Right cardiac atrium (tissue), 5 donors: Measurements from ENCODE around the gene ZC3H10. TPM values are rescaled to one million over a fixed set of nuclear protein-coding genes. Genes with fewer than 3 reads are reported as not detected.
"Not testable (repeated sequence)": the region's sequence is repeated elsewhere in the genome, so short reads cannot be mapped to it uniquely, and the experiment has no call there.

ENCODE experiments used
- ATAC-seq, 2 donors: fragments of 200-7000 bp; cut with Tn5 transposase; one replicate each; pipeline versions ENCODE4 v1.8.0 to v1.9.1; 2020; ENCODE audit warnings: moderate library complexity in 2 of 2, mild to moderate bottlenecking in 1 of 2
- DNase-seq, 3 donors: peaks; one replicate each; pipeline ENCODE4 v3.0.0-alpha.2; 2020
- H3K27ac ChIP-seq: one replicate; pipeline ENCODE4 v1.5.1; 2013; ENCODE audit warnings: mild to moderate bottlenecking, low read length, control low read depth, moderate library complexity
- H3K27me3 ChIP-seq: one replicate; pipeline ENCODE4 v1.6.1; 2013; ENCODE audit not compliant: control insufficient read depth, insufficient read depth
- H3K4me1 ChIP-seq: one replicate; pipeline ENCODE4 v1.6.1; 2013; ENCODE audit warnings: low read length; ENCODE audit not compliant: control insufficient read depth, insufficient read depth
- H3K4me3 ChIP-seq: one replicate; pipeline ENCODE4 v1.5.1; 2013; ENCODE audit warnings: low read length, control low read depth
- H3K9me3 ChIP-seq: one replicate; pipeline ENCODE4 v1.6.1; 2013; ENCODE audit warnings: low read length; ENCODE audit not compliant: control insufficient read depth
- WGBS: extraction: QIAGEN DNeasy Blood & Tissue Kit; methylation state at CpG from one replicate; pipeline ENCODE4 v1.1.7; 2013; 5-methylcytosine and 5-hydroxymethylcytosine counted together
- intact Hi-C, 4 donors: fragments of 100-400 bp; cut with DNase I; formaldehyde crosslinking; loops; one replicate each; pipeline versions ENCODE4 v1.11.0 to v1.14.0; 2022 to 2023
- polyA plus RNA-seq: library from polyadenylated mRNA; stranded (reverse); fragments of 200-250 nt; gene quantifications from one replicate; pipeline ENCODE4 v1.2.3, GENCODE V29; 2013
- total RNA-seq, 4 donors: library from RNA; stranded (reverse); fragmentation: NEBNext Ultra II Directional; extraction: Animal tissue kit (Norgen Biotek cat#: 25700); gene quantifications; one replicate each; pipeline ENCODE4 v1.2.1, GENCODE V29; 2021
- donor health status: healthy with polysubstance abuse.
- donor health status: DM: no; HTN: yes; CAD: no.
- donor health status: DM: no; HTN: no; CAD: no.
- donor health status: DM: no; HTN: yes; CAD: no; lungs with severe emphysema.
- donor health status: DM: yes; HTN: yes; CAD: no.

The ZC3H10 gene
- total and polyA plus RNA-seq, 5 donors: 2.7 to 8.6 (median 6.7) TPM

DNA sequence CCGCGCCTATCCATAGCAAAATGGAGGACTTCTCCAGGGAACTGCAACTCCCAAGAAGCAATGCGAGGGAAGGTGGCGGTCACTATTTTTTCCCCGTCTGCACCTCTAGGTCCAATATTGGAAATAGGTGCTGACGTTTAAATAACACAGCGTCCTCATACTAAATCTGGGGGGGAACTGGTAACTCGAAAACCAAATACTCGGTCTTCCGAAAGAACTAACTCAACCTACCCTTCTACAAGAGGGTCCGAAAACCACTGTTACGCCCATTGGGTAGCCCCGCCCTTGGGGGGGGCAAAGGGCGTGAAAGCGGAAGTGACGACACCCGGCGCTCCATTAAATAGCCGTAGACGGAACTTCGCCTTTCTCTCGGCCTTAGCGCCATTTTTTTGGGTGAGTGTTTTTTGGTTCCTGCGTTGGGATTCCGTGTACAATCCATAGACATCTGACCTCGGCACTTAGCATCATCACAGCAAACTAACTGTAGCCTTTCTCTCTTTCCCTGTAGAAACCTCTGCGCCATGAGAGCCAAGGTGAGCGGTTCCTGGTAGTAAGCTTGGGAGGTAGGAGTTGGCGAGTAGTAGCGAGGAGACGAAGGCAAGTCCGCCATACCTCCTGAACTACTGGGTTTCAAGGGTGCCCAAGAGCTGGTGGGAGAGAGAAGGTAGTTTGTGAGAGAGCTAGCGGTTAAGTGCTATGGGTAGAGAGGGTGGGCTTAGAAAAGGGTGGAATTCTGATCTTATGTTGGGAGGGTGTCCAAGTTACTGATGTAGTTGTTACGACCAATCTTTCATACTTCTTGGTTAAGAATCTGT is 1.6 kb upstream of the ZC3H10 start, which contains the start of gene RPL41:
Gene RPL41, plus strand, starts transcription at position 367 of the 815 bp plus-strand sequence.
- Histone ChIP-seq H3K27me3 (no peaks in the 10 kb centered on the region), H3K4me1 (peaks cover 6% of the 10 kb centered on the region), H3K27ac (peak within 1 kb of the TSS; percentile 99), H3K4me3 (peak within 1 kb of the TSS; percentile 96), H3K9me3 (no peaks in the 10 kb centered on the region)
- intact Hi-C loops: loop anchor here in 1 of 4 donors (5.0 kb wide), 1 partner anchor 41 kb away; the partner anchor contains the start of gene MYL6
- ATAC-seq (peak; percentile 76 to 83), DNase-seq (peak; percentile 94 to 98 (median 96))
- under 1% methylated on average over 34 of the region's 34 CpGs for WGBS

DNA sequence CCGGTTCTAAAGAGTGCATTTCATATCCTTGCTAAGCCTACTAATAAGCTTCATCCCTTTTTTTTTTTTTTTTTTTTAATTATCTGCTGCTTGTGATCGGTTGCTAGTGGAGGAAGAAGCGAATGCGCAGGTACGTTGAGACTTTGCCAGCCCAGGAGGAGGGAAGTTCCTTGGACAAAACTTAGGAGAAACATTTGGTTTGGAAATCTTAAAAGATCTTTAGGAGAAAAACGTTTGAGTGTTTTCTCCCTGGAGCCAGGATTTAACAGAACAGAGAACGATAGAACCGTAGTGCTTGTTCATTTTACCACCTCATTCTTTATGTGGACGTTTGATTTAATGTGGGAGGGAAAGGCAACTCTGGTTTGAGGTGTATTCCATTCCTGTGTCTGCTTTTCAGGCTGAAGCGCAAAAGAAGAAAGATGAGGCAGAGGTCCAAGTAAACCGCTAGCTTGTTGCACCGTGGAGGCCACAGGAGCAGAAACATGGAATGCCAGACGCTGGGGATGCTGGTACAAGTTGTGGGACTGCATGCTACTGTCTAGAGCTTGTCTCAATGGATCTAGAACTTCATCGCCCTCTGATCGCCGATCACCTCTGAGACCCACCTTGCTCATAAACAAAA is 872 bp upstream of the ZC3H10 start:
- H3K27me3 ChIP-seq, H3K9me3 ChIP-seq, H3K4me1 ChIP-seq, DNase-seq, ATAC-seq: not testable (repeated sequence)
- peak overlapping the region; percentile 99 for H3K27ac ChIP-seq
- 2% methylated on average over 12 of the region's 16 CpGs for WGBS
- H3K4me3 ChIP-seq: peak overlapping the region; percentile 96
- intact Hi-C loops: loop anchor here in 1 of 4 donors (5.0 kb wide), 1 partner anchor 40 kb away; the partner anchor contains the start of gene MYL6

DNA sequence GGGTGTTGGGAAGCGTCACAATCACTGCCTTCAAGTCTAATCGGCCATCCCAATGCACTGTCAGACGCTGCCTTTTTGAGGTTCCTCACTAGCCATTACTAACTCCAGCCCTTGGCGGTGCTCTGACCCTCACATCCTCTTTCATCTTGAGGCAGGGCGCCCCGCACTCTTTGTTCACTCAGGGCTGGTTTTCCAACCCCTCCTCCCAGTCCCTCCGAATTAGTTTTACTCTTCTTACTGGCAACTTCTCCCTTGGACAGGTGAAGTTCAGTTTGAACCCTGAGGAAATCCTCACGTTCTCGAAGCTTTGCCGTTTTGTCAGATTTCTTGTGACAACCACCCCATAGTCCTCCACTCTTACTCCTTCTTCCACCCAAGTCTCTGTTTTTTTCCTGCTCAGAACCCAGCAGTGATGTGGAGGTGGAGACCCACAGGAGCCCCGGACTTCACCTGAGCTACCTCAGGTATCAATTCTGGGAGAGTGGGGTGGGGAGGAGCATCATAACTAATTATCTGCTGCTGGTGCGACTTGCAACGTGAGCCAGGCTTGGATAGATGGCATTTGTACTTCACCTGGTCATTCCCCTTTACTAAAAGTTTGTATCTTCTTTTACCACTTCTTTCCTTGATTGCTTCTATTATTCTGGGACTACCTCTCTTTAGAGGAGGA is 757 bp downstream of the ZC3H10 start:
- H3K4me3 ChIP-seq: peak overlapping the region; percentile 90
- peak in 1 of 3 donors; percentile 59 for DNase-seq
- WGBS: 10% methylated on average over 13 of the region's 13 CpGs
- H3K4me1 ChIP-seq: peaks cover 6% of the 10 kb centered on the region
- ATAC-seq: peak; percentile 1
- H3K9me3 ChIP-seq: no peaks in the 10 kb centered on the region
- H3K27ac ChIP-seq: peak overlapping the region; percentile 95
- no peaks in the 10 kb centered on the region for H3K27me3 ChIP-seq
- intact Hi-C loops: loop anchor here in 2 of 4 donors (2.0 to 5.0 kb wide), 2 partner anchors 38 to 70 kb away; partner anchors contain the start of genes SMARCC2 (in 2 of the 2) and MYL6 (in 1 of the 2)

DNA sequence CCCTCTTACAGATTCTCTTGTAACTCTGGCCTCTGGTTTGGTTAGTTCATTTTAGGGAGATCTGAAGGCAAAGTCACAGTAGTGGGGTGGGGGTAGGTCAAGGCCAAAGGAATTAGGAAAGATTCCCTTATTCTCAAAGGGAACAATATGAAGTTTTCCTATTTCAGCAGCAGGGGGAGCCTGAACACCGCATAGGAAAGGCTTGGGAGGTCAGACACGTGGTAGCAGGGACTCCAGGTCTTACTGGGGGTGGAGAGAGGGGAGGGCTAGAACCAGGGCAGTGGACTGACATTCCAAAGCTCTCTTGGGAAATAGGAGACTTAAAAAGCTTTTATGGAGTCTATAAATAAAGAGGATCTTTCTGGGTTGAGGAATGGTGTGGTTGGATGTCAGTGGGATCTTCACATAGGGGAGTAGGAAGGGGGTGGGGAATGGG is 1.3 kb downstream of the ZC3H10 start:
- peak overlapping the region; percentile 95 for H3K27ac ChIP-seq
- ATAC-seq (peak; percentile 53 to 64), DNase-seq (peak; percentile 78 to 81 (median 79))
- no peaks in the 10 kb centered on the region for H3K27me3 ChIP-seq
- H3K4me3 ChIP-seq: no peak overlapping the region
- no peaks in the 10 kb centered on the region for H3K9me3 ChIP-seq
- intact Hi-C loops: loop anchor here in 2 of 4 donors (2.0 to 5.0 kb wide), 2 partner anchors 38 to 69 kb away; partner anchors contain the start of genes SMARCC2 (in 2 of the 2) and MYL6 (in 1 of the 2)
- WGBS: 0% methylated on average over 2 of the region's 2 CpGs
- peaks cover 6% of the 10 kb centered on the region for H3K4me1 ChIP-seq

DNA sequence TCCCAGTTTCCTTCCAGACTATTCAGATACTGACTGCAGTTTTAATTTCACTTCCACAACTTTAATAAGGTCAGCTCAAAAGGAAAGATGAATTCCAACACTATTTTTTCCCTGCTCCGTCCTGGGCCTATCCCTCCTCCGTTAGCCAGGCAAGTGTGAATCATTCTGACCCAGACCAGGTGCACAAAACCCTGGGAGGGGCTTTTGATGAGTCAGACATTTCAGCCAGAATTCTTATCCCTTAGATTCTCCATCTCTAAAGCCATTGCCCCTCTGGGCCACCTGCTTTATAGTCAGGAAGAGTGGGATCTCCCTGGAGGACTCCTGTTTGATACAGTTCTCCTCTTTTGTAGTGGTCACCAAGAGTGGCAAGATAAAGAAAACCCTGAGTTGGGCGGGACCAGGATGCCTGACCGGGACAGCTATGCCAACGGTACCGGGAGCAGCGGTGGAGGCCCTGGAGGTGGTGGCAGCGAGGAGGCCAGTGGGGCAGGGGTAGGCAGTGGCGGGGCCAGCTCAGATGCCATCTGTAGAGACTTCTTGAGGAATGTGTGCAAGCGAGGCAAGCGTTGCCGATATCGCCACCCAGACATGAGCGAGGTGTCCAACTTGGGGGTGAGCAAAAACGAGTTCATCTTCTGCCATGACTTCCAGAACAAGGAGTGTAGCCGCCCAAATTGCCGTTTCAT is 2.2 kb downstream of the ZC3H10 start:
- intact Hi-C loops: loop anchor here in 3 of 4 donors (5.0 to 10.0 kb wide), 3 partner anchors 42 to 67 kb away; partner anchors contain the start of gene SMARCC2 (in 2 of the 3)
- peak in 2 of 3 donors; percentile 60 to 62 for DNase-seq
- Histone ChIP-seq H3K27ac (no peak overlapping the region), H3K9me3 (no peaks in the 10 kb centered on the region), H3K4me3 (no peak overlapping the region), H3K27me3 (no peaks in the 10 kb centered on the region), H3K4me1 (peaks cover 6% of the 10 kb centered on the region)
- WGBS: 86% methylated on average over 17 of the region's 17 CpGs
- ATAC-seq: no peak

DNA sequence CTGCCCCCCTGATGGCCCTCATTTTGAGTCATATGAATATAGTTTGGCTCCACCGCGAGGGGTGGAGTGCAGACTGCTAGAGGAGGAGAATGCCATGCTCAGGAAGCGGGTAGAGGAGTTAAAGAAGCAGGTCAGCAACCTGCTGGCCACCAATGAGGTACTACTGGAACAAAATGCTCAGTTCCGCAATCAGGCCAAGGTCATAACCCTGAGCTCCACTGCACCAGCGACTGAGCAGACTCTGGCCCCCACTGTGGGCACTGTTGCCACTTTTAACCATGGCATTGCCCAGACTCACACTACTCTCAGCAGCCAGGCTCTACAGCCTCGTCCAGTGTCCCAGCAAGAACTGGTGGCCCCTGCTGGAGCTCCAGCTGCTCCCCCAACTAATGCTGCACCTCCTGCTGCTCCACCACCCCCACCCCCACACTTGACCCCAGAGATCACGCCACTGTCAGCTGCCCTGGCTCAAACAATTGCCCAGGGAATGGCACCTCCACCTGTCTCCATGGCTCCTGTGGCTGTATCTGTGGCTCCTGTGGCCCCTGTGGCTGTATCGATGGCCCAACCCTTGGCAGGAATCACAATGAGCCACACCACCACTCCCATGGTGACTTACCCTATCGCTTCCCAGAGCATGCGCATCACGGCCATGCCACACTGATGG is 3.3 kb downstream of the ZC3H10 start:
- intact Hi-C loops: loop anchor here in 3 of 4 donors (5.0 to 10.0 kb wide), 3 partner anchors 41 to 66 kb away; partner anchors contain the start of gene SMARCC2 (in 2 of the 3)
- H3K4me1 ChIP-seq: peaks cover 4% of the 10 kb centered on the region

DNA sequence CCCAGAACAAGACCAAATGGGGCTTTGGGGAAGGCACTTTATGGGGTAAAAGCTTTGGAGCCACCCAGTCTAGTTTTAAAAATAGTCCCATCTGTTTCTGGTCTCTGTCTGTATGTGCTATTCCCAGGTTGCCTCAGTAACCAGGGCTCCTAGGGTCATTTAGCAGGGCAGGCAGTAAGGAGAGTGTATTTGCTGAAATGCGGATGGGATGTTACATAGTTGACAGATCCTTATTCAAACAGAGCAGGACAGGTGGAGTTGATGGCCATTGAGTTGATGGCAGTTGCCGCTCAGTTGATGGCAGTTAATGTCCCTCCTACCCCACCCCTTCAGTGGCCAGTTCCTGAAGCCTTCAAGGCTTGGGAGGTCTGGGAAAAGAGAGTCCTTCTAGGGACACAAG is 4.6 kb downstream of the ZC3H10 start:
- Histone ChIP-seq H3K9me3 (no peaks in the 10 kb centered on the region), H3K27ac (no peak overlapping the region), H3K4me1 (peaks cover 4% of the 10 kb centered on the region), H3K27me3 (no peaks in the 10 kb centered on the region), H3K4me3 (no peak overlapping the region)
- DNase-seq: no peak
- intact Hi-C loops: loop anchor here in 3 of 4 donors (5.0 to 10.0 kb wide), 3 partner anchors 40 to 65 kb away; partner anchors contain the start of gene SMARCC2 (in 2 of the 3)
- no peak for ATAC-seq
- WGBS: 77% methylated on average over 2 of the region's 2 CpGs

More for the DNA sequence above, 3.3 kb downstream of the ZC3H10 start:
- Histone ChIP-seq H3K27me3 (no peaks in the 10 kb centered on the region), H3K9me3 (no peaks in the 10 kb centered on the region), H3K27ac (no peak overlapping the region), H3K4me3 (no peak overlapping the region)
- DNase-seq (no peak), ATAC-seq (no peak)
- WGBS: 87% methylated on average over 11 of the region's 11 CpGs

DNA sequence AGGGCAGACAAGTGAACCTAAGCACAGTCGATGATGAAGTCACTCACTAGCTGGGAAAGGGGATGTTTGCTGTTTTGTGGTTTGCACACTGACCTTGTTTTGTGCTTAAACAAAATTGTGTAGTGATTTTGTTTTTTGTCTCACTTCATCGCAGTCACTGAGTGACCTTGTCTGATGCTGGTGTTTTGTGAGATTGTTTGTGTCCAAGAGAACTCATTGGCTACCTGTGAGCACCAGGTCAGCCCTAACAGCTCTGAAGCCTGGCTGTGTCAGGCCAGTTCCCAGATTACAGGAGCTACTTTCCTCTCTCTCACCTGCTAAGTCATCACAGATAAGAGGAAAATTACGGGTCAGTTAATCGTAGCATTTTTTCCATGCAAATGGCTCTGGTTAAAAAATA is 6.1 kb downstream of the ZC3H10 start:
- intact Hi-C loops: loop anchor here in 3 of 4 donors (5.0 to 10.0 kb wide), 3 partner anchors 38 to 63 kb away; partner anchors contain the start of gene SMARCC2 (in 2 of the 3)
- no peak for DNase-seq
- no peaks in the 10 kb centered on the region for H3K4me1 ChIP-seq
- ATAC-seq: no peak
- H3K9me3 ChIP-seq: no peaks in the 10 kb centered on the region
- WGBS: 85% methylated on average over 4 of the region's 4 CpGs
- no peak overlapping the region for H3K4me3 ChIP-seq
- no peak overlapping the region for H3K27ac ChIP-seq
- H3K27me3 ChIP-seq: no peaks in the 10 kb centered on the region

DNA sequence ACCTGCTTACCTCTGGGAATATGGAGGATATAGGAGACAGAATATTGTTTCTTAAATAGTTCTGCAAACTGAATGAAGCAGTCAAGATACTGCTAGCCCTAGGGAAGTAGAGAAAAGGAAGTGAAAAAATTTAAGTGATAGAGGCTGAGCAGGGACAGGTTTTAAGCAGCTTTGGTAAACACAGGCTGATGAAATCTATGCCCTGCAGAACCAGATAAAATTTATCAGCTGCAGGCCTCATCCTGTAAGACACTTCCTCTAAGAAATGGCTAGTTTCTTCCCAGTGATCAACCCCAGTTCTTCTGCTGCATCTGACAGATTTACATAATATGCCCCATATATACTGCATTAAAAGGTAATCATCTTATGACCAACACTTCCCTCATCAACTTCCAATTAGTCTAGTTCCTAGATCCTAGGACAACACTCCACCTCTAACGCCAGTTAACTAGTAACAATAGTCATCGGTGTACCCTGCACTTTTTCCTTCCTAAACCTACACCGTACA is 8.7 kb downstream of the ZC3H10 start:
- 44% methylated on average over 3 of the region's 3 CpGs for WGBS
- H3K4me3 ChIP-seq: peak overlapping the region; percentile 43

More for the DNA sequence above, 8.7 kb downstream of the ZC3H10 start:
- H3K9me3 ChIP-seq: no peaks in the 10 kb centered on the region
- ATAC-seq (no peak), DNase-seq (no peak)
- H3K27me3 ChIP-seq: no peaks in the 10 kb centered on the region
- intact Hi-C loops: loop anchor here in 2 of 4 donors (5.0 to 10.0 kb wide), 2 partner anchors 58 to 336 kb away; partner anchors contain the start of gene SMARCC2 (in 1 of the 2)
- no peaks in the 10 kb centered on the region for H3K4me1 ChIP-seq
- H3K27ac ChIP-seq: peak overlapping the region; percentile 34
